IMR-90 (cell line): ENCODE results near the gene MYL11. TPM values are rescaled to one million over a fixed set of nuclear protein-coding genes. Genes with fewer than 3 reads are reported as not detected.

Experiments used
- ATAC-seq: fragments of 200-7000 bp; cut with Tn5 transposase; 2 replicates; pipeline ENCODE4 v1.9.1; 2020; ENCODE audit warnings: low read depth, mild to moderate bottlenecking, moderate library complexity
- BruUV-seq: library from RNA; stranded (reverse); fragments of 400-500 nt; replicated peaks from 2 replicates; lab custom pipeline; 2021; lab: Mats Ljungman, UMichigan
- CTCF ChIA-PET: fragments of 300-600 bp; formaldehyde crosslinking; extraction: SDS; loops from one replicate; lab custom pipeline; 2021; ENCODE audit warnings: antibody characterized with exemption; lab: Yijun Ruan, JAX
- POLR2A ChIA-PET: fragments of 300-600 bp; sonication (Branson Sonifier 250); formaldehyde crosslinking; loops from one replicate; lab custom pipeline; 2022; ENCODE audit warnings: antibody characterized with exemption; ENCODE audit not compliant: unreplicated experiment; lab: Charles Lee
- DNase-seq: peaks from one replicate; pipeline ENCODE4 v3.0.0; 2013
- H2AFZ ChIP-seq: replicated peaks from 2 replicates; pipeline ENCODE3; 2013; ENCODE audit warnings: low read length, mild to moderate bottlenecking; ENCODE audit not compliant: poor library complexity
- H2AK5ac ChIP-seq: 2 replicates; pipeline ENCODE4 v1.6.1; 2013; ENCODE audit warnings: low read depth, low read length, inconsistent platforms
- H2AK9ac ChIP-seq: replicated peaks from 2 replicates; pipeline ENCODE3; 2013; ENCODE audit warnings: mild to moderate bottlenecking, low read depth, low read length, moderate library complexity; ENCODE audit not compliant: poor library complexity
- H2BK120ac ChIP-seq: 2 replicates; pipeline ENCODE4 v1.6.1; 2013; ENCODE audit warnings: low read depth, low read length, inconsistent platforms
- H2BK15ac ChIP-seq: 3 replicates; pipeline ENCODE4 v1.6.1; 2013; ENCODE audit warnings: low read depth, low read length, inconsistent platforms
- H2BK20ac ChIP-seq: 2 replicates; pipeline ENCODE4 v1.6.1; 2013; ENCODE audit warnings: low read depth, mild to moderate bottlenecking, inconsistent platforms, low read length, moderate library complexity
- H2BK5ac ChIP-seq: 2 replicates; pipeline ENCODE4 v1.6.1; 2013; ENCODE audit warnings: mild to moderate bottlenecking, low read depth, low read length, inconsistent platforms; ENCODE audit not compliant: poor library complexity, severe bottlenecking
- H3K14ac ChIP-seq: replicated peaks from 2 replicates; pipeline ENCODE4 v1.6.1; 2013; ENCODE audit warnings: low read depth, low read length, inconsistent platforms
- H3K18ac ChIP-seq: 2 replicates; pipeline ENCODE4 v1.6.1; 2013; ENCODE audit warnings: low read depth, low read length, control low read depth
- H3K23ac ChIP-seq: 2 replicates; pipeline ENCODE4 v1.6.1; 2013; ENCODE audit warnings: low read depth, low read length, inconsistent platforms
- H3K27ac ChIP-seq: 2 replicates; pipeline ENCODE4 v1.5.1; 2013; ENCODE audit warnings: mild to moderate bottlenecking, control low read depth, low read length; ENCODE audit not compliant: insufficient read depth
- H3K27me3 ChIP-seq: 2 replicates; pipeline ENCODE4 v1.6.1; 2013; ENCODE audit warnings: low read length; ENCODE audit not compliant: control insufficient read depth, insufficient read depth
- H3K36me3 ChIP-seq: 2 replicates; pipeline ENCODE4 v1.6.1; 2013; ENCODE audit warnings: low read length, mixed read lengths; ENCODE audit not compliant: control insufficient read depth, insufficient read depth
- H3K4ac ChIP-seq: 2 replicates; pipeline ENCODE4 v1.6.1; 2013; ENCODE audit warnings: low read depth, low read length, inconsistent platforms
- H3K4me1 ChIP-seq: 2 replicates; pipeline ENCODE4 v1.6.1; 2013; ENCODE audit warnings: low read length, mixed read lengths; ENCODE audit not compliant: control insufficient read depth, insufficient read depth
- H3K4me2 ChIP-seq: 2 replicates; pipeline ENCODE4 v1.6.1; 2013; ENCODE audit warnings: low read depth, mild to moderate bottlenecking, control low read depth, low read length, moderate library complexity
- H3K4me3 ChIP-seq: 2 replicates; pipeline ENCODE4 v1.5.1; 2013; ENCODE audit warnings: low read depth, mild to moderate bottlenecking, control low read depth, low read length, moderate library complexity; ENCODE audit not compliant: insufficient read depth
- H3K56ac ChIP-seq: 2 replicates; pipeline ENCODE4 v1.6.1; 2013; ENCODE audit warnings: low read length, inconsistent platforms; ENCODE audit not compliant: insufficient read depth; ENCODE audit errors: extremely low read depth
- H3K79me1 ChIP-seq, 2 experiments: 2 replicates each; pipeline ENCODE4 v1.6.1; 2013; ENCODE audit warnings: low read length in 2 of 2, inconsistent platforms in 1 of 2, low read depth in 1 of 2
- H3K9ac ChIP-seq: 2 replicates; pipeline ENCODE4 v1.6.1; 2013; ENCODE audit warnings: low read depth, low read length, control low read depth
- H3K9me1 ChIP-seq: 2 replicates; pipeline ENCODE4 v1.6.1; 2013; ENCODE audit warnings: low read length, inconsistent platforms; ENCODE audit not compliant: insufficient read depth
- H3K9me3 ChIP-seq: 2 replicates; pipeline ENCODE4 v1.6.1; 2013; ENCODE audit warnings: low read length; ENCODE audit not compliant: control insufficient read depth, insufficient read depth
- H4K20me1 ChIP-seq: 2 replicates; pipeline ENCODE4 v1.6.1; 2013; ENCODE audit warnings: low read length, inconsistent platforms; ENCODE audit not compliant: insufficient read depth
- H4K5ac ChIP-seq: 2 replicates; pipeline ENCODE4 v1.6.1; 2013; ENCODE audit warnings: mild to moderate bottlenecking, low read depth, low read length, control low read depth
- H4K8ac ChIP-seq, 2 experiments: 2 replicates each; pipeline ENCODE4 v1.6.1; 2013; ENCODE audit warnings: low read depth in 2 of 2, low read length in 2 of 2, control low read depth in 1 of 2, inconsistent platforms in 1 of 2
- H4K91ac ChIP-seq: 2 replicates; pipeline ENCODE4 v1.6.1; 2013; ENCODE audit warnings: low read depth, low read length, inconsistent platforms; ENCODE audit not compliant: insufficient read depth
- BHLHE40 ChIP-seq: fragments of 150-350 bp; IDR thresholded peaks from 2 replicates; pipeline ENCODE4 v1.6.1; 2016; ENCODE audit warnings: mild to moderate bottlenecking, low read depth, low read length
- CHD1 ChIP-seq: IDR thresholded peaks from 2 replicates; pipeline ENCODE4 v1.6.1; 2012; ENCODE audit warnings: low read depth, low read length, improper control_type of control experiment
- CTCF ChIP-seq: conservative IDR thresholded peaks from 2 replicates; pipeline ENCODE4 v1.5.1; 2012; ENCODE audit warnings: mild to moderate bottlenecking, low read depth, low read length, improper control_type of control experiment
- ELK1 ChIP-seq: fragments of 150-350 bp; IDR thresholded peaks from 2 replicates; pipeline ENCODE4 v1.6.1; 2016; ENCODE audit warnings: low read depth, mild to moderate bottlenecking, low read length, moderate library complexity, borderline replicate concordance
- FOS ChIP-seq: fragments of 150-350 bp; IDR thresholded peaks from 2 replicates; pipeline ENCODE4 v1.6.1; 2016; ENCODE audit warnings: low read depth, low read length
- MAZ ChIP-seq: IDR thresholded peaks from 2 replicates; pipeline ENCODE4 v1.6.1; 2012; ENCODE audit warnings: low read depth, mild to moderate bottlenecking, low read length, improper control_type of control experiment, moderate library complexity, borderline replicate concordance
- MXI1 ChIP-seq: IDR thresholded peaks from 2 replicates; pipeline ENCODE4 v1.6.1; 2012; ENCODE audit warnings: low read depth, mild to moderate bottlenecking, low read length, moderate library complexity, borderline replicate concordance
- NFE2L2 ChIP-seq: fragments of 150-350 bp; IDR thresholded peaks from 2 replicates; pipeline ENCODE4 v1.6.1; 2016; ENCODE audit warnings: low read depth, mild to moderate bottlenecking, low read length
- POLR2A ChIP-seq: IDR thresholded peaks from 2 replicates; pipeline ENCODE4 v1.6.1; 2012; ENCODE audit warnings: mild to moderate bottlenecking, low read depth, low read length
- RAD21 ChIP-seq: IDR thresholded peaks from 2 replicates; pipeline ENCODE4 v1.6.1; 2012; ENCODE audit warnings: low read length, improper control_type of control experiment
- RCOR1 ChIP-seq: IDR thresholded peaks from 2 replicates; pipeline ENCODE4 v1.6.1; 2012; ENCODE audit warnings: mild to moderate bottlenecking, low read length, improper control_type of control experiment; ENCODE audit not compliant: insufficient replicate concordance
- RFX5 ChIP-seq: IDR thresholded peaks from 2 replicates; pipeline ENCODE4 v1.8.0; 2012; ENCODE audit warnings: low read depth, mild to moderate bottlenecking, low read length, moderate library complexity
- SMC3 ChIP-seq: fragments of 150-350 bp; IDR thresholded peaks from 2 replicates; pipeline ENCODE4 v1.6.1; 2016; ENCODE audit warnings: low read depth, mild to moderate bottlenecking, antibody characterized with exemption, low read length, moderate library complexity
- WGBS, 2 experiments: methylation state at CpG; one replicate each; pipeline versions ENCODE4 v1.1.5 to v1.1.7; 2013; ENCODE audit warnings: missing lambda C conversion rate in 2 of 2; ENCODE audit not compliant: insufficient read length in 1 of 2; ENCODE audit errors: extremely low coverage in 2 of 2; 5-methylcytosine and 5-hydroxymethylcytosine counted together
- dilution Hi-C: fragments of 300-500 bp; cut with HindIII; formaldehyde crosslinking; loops from one replicate; pipeline ENCODE4 v1.14.3; 2018; ENCODE audit warnings: low sequenced_read_pairs; ENCODE audit not compliant: unreplicated experiment
- in situ Hi-C: fragments of 300-500 bp; cut with MboI; formaldehyde crosslinking; loops from 3 replicates; pipeline ENCODE4 v1.14.3; 2019; ENCODE audit warnings: low sequenced_read_pairs, inconsistent platforms, mixed read lengths
- intact Hi-C: fragments of 100-400 bp; cut with micrococcal nuclease; formaldehyde crosslinking; loops from 2 replicates; pipeline ENCODE4 v1.10.0; 2022
- polyA plus RNA-seq, 3 experiments: library from polyadenylated mRNA; depleted of rRNA; stranded (reverse); fragments of >200 nt; gene quantifications; 2 replicates each; pipeline ENCODE4 v1.2.3, GENCODE V29; 2012; ENCODE audit warnings: low replicate concordance in 1 of 3
- total RNA-seq: library from RNA; depleted of rRNA; stranded (reverse); fragments of >200 nt; gene quantifications from 2 replicates; pipeline ENCODE4 v1.2.3, GENCODE V29; 2012
- TF ChIP-seq, protein P1 (sequence below): fragments of 150-350 bp; IDR thresholded peaks from 2 replicates; pipeline ENCODE4 v1.6.1; 2017; ENCODE audit warnings: mild to moderate bottlenecking, antibody characterized with exemption, low read length, low read depth

Gene MYL11
- total and polyA plus RNA-seq, 2 of the 4 experiments (the other 2 are of a cell fraction) = 1.1 TPM; not detected in 1

- H3K36me3 ChIP-seq = peaks cover 17% of the 10 kb centered on the region
- ChIA-PET CTCF (interaction anchor here (0.8 to 1.0 kb wide), 3 partner anchors 9 to 210 kb away, joined by 3 to 4 read pairs (median 3); partner anchors contain the start of gene DCTPP1), POLR2A (no interaction called here)
- no peaks in the 10 kb centered on the region for H3K4me1 ChIP-seq
- H3K27me3 ChIP-seq = no peaks in the 10 kb centered on the region
- no peak overlapping the region for H4K8ac ChIP-seq
- no peak overlapping the region for H2BK120ac ChIP-seq
- WGBS, 2 experiments = 100% methylated on average over 1 of the region's 31 CpGs; no CpG with 5 or more reads in 1 of the 2 experiments
- no peak overlapping the region for H2BK20ac ChIP-seq
- no peak overlapping the region; the same call in 1 of the 2 replicates for H3K23ac ChIP-seq
- H3K9me3 ChIP-seq = no peaks in the 10 kb centered on the region
- H3K27ac ChIP-seq = no peak overlapping the region
- no peak for DNase-seq
- no peak for ATAC-seq
- no peak overlapping the region for H3K14ac ChIP-seq
- H2AFZ ChIP-seq = peak overlapping the region; percentile 95
- in situ Hi-C loops = loop anchor here (25.0 kb wide), 1 partner anchor 231 kb away; the partner anchor contains the start of genes BOLA2B, CORO1A, SLX1A and SULT1A3
- peak overlapping the region; percentile 65 for H3K4me3 ChIP-seq
- no peak overlapping the region for H2AK5ac ChIP-seq
- no peak overlapping the region for H3K4ac ChIP-seq
- peaks cover 6% of the 10 kb centered on the region; the same call in 1 of the 2 replicates for H3K9me1 ChIP-seq
- H2AK9ac ChIP-seq = peak overlapping the region; percentile 60
- no peak overlapping the region for H2BK15ac ChIP-seq
- no TSS peak for BruUV-seq
- no peak overlapping the region for H4K5ac ChIP-seq
- intact Hi-C loops = no loop called here
- H3K18ac ChIP-seq = no peak overlapping the region
- no peak overlapping the region for H2BK5ac ChIP-seq
- H3K79me1 ChIP-seq = peaks cover 0 to 26% of the 10 kb centered on the region in 2 experiments; a peak in 2 of 4 replicates
- H3K4me2 ChIP-seq = peak overlapping the region; percentile 68
- H4K91ac ChIP-seq = no peak overlapping the region
- H4K20me1 ChIP-seq = peaks cover 9% of the 10 kb centered on the region
- dilution Hi-C loops = no loop called here
- H3K56ac ChIP-seq = no peak overlapping the region
- H3K9ac ChIP-seq = no peak overlapping the region
- TF ChIP-seq RAD21 (no peak), POLR2A (no peak), RCOR1 (no peak), SMC3 (no peak), MXI1 (no peak), FOS (no peak), RFX5 (no peak), ELK1 (no peak), CTCF (no peak), BHLHE40 (no peak), CHD1 (no peak), MAZ (no peak), NFE2L2 (no peak)
- TF ChIP-seq, protein P1, sequence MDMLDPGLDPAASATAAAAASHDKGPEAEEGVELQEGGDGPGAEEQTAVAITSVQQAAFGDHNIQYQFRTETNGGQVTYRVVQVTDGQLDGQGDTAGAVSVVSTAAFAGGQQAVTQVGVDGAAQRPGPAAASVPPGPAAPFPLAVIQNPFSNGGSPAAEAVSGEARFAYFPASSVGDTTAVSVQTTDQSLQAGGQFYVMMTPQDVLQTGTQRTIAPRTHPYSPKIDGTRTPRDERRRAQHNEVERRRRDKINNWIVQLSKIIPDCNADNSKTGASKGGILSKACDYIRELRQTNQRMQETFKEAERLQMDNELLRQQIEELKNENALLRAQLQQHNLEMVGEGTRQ = no peak
Measured at GRCh38 chr16:30418350-30419181, 44.0 kb downstream of the MYL11 start.
